ENCODE results near the gene TMEM121. TPM values are rescaled to one million over a fixed set of nuclear protein-coding genes. Genes with fewer than 3 reads are reported as not detected.

TMEM121 gene
- total and polyA plus RNA-seq, 10 of the 15 experiments (the other 5 are each of a cell fraction or from before 2014, with no cell fraction given), result 0.04 to 4.9 (median 1.2) TPM; not detected in 2

GRCh38 chr14:105577314-105577861 lies 51.0 kb downstream of the TMEM121 start (continued):
- no peak for TF ChIP-seq RFX5 (IDR thresholded peaks at IDR 0.05; ENCODE audit: low read depth, low read length)
- peak; percentile 38; the same call in 1 of the 2 replicates for TF ChIP-seq POLR2AphosphoS5 (IDR thresholded peaks at IDR 0.05; ENCODE audit: low read length)

GRCh38 chr14:105578070-105578469 lies 51.7 kb downstream of the TMEM121 start:
- intact Hi-C loops (cut with micrococcal nuclease; ENCODE audit: unreplicated experiment) (loop anchor here (5.0 kb wide), 1 partner anchor 284 kb away; no protein-coding TSS in a partner anchor), in situ Hi-C loops (cut with MboI) (no loop called here)
- no peak overlapping the region; the same call in 1 of the 2 replicates for H3K9ac ChIP-seq (ENCODE audit: control insufficient read depth, insufficient read depth, low read length)
- no peaks in the 10 kb centered on the region for H3K36me3 ChIP-seq (ENCODE audit: control insufficient read depth in 2 of 2, insufficient read depth in 2 of 2, low read length in 1 of 2)
- ChIA-PET SMC1A (ENCODE audit: uncharacterized antibody, unreplicated experiment) (no interaction called here), POLR2A (no interaction called here), CTCF (no interaction called here), RAD21 (ENCODE audit: unreplicated experiment) (no interaction called here)
- no peaks in the 10 kb centered on the region for H4K20me1 ChIP-seq (ENCODE audit: control insufficient read depth, insufficient read depth)
- peaks cover 49% of the 10 kb centered on the region for H3K4me1 ChIP-seq (ENCODE audit: control insufficient read depth, insufficient read depth, low read length)
- TF ChIP-seq STAT1 (conservative IDR thresholded peaks at IDR 0.05) (no peak), SMAD1 (IDR thresholded peaks at IDR 0.05; ENCODE audit: low read depth, partially characterized antibody) (peak; percentile 25), SREBF1 (IDR thresholded peaks at IDR 0.05; ENCODE audit: low read length) (no peak), IRF5 (IDR thresholded peaks at IDR 0.05; ENCODE audit: borderline replicate concordance) (no peak), ZNF592 (IDR thresholded peaks at IDR 0.05) (no peak), BMI1 (IDR thresholded peaks at IDR 0.05; ENCODE audit: borderline replicate concordance) (no peak), CTCF (IDR thresholded peaks at IDR 0.05 in 2 of 3, conservative IDR thresholded peaks at IDR 0.05 in 1 of 3; ENCODE audit: control insufficient read depth in 2 of 3, extremely low read depth in 1 of 3, insufficient read depth in 1 of 3, low read depth in 3 of 3, low read length in 3 of 3) (no peak), NBN (IDR thresholded peaks at IDR 0.05) (0 out of 2 replicates have a peak, but pooled peaks have one; percentile 61)
- no peak overlapping the region for H3K4me3 ChIP-seq
- peak overlapping the region; percentile 98 for H3K27ac ChIP-seq (ENCODE audit: control insufficient read depth, insufficient read depth)
- no peak overlapping the region for H3K4me2 ChIP-seq (ENCODE audit: control insufficient read depth, insufficient read depth)
- H3K79me2 ChIP-seq (ENCODE audit: control insufficient read depth, insufficient read depth, low read length), result peaks cover 30% of the 10 kb centered on the region
- FAIRE-seq (no peak), ATAC-seq (no peak), DNase-seq (ENCODE audit: low read depth, low spot score) (no peak)
- H3K27me3 ChIP-seq (replicated peaks in 1 of 2; ENCODE audit: control insufficient read depth in 2 of 2, insufficient read depth in 2 of 2, low read length in 1 of 2), result no peaks in the 10 kb centered on the region
- no TSS peak for BruUV-seq (replicated peaks)
- no peaks in the 10 kb centered on the region; the same call in 2 of the 3 replicates for H3K9me3 ChIP-seq (replicated peaks; ENCODE audit: control insufficient read depth, insufficient read depth, low read length)
- no peak overlapping the region; the same call in 1 of the 2 replicates for H2AFZ ChIP-seq (ENCODE audit: control insufficient read depth, low read depth, low read length)

All from GM12878 (cell line).